Measurements from ENCODE around the gene HSD17B7. TPM values are rescaled to one million over a fixed set of nuclear protein-coding genes. Genes with fewer than 3 reads are reported as not detected.

The HSD17B7 gene
- total RNA-seq, 1 experiment from 2014 or later: 34.1 TPM

GRCh38 chr1:162846256-162847212, 56.0 kb downstream of the HSD17B7 start:
- DNase-seq (ENCODE audit: low read depth, low spot score): peak; percentile 21
- in situ Hi-C loops (cut with HindIII; ENCODE audit: low pct_unique_long_range_greater_than_20kb, low sequenced_read_pairs): no loop called here

GRCh38 chr1:162847839-162848453, 57.4 kb downstream of the HSD17B7 start:
- in situ Hi-C loops (cut with HindIII; ENCODE audit: low pct_unique_long_range_greater_than_20kb, low sequenced_read_pairs): no loop called here
- DNase-seq (ENCODE audit: low read depth, low spot score): peak; percentile 73

- no peak for DNase-seq (ENCODE audit: low read depth, low spot score)
- in situ Hi-C loops (cut with HindIII; ENCODE audit: low pct_unique_long_range_greater_than_20kb, low sequenced_read_pairs): no loop called here
Observed at GRCh38 chr1:162849711-162850110, 59.2 kb downstream of the HSD17B7 start.

GRCh38 chr1:162851341-162851740, 60.8 kb downstream of the HSD17B7 start:
- in situ Hi-C loops (cut with HindIII; ENCODE audit: low pct_unique_long_range_greater_than_20kb, low sequenced_read_pairs): no loop called here
- DNase-seq (ENCODE audit: low read depth, low spot score): no peak

- DNase-seq (ENCODE audit: low read depth, low spot score): peak; percentile 82
- in situ Hi-C loops (cut with HindIII; ENCODE audit: low pct_unique_long_range_greater_than_20kb, low sequenced_read_pairs): no loop called here
Observed at GRCh38 chr1:162854245-162854882, 63.9 kb downstream of the HSD17B7 start.

- in situ Hi-C loops (cut with HindIII; ENCODE audit: low pct_unique_long_range_greater_than_20kb, low sequenced_read_pairs): no loop called here
- no peak for DNase-seq (ENCODE audit: low read depth, low spot score)
Observed at GRCh38 chr1:162855461-162856150, 65.1 kb downstream of the HSD17B7 start.

GRCh38 chr1:162856260-162856659, 65.8 kb downstream of the HSD17B7 start:
- in situ Hi-C loops (cut with HindIII; ENCODE audit: low pct_unique_long_range_greater_than_20kb, low sequenced_read_pairs): no loop called here
- DNase-seq (ENCODE audit: low read depth, low spot score): no peak

GRCh38 chr1:162857850-162858249, 67.3 kb downstream of the HSD17B7 start:
- in situ Hi-C loops (cut with HindIII; ENCODE audit: low pct_unique_long_range_greater_than_20kb, low sequenced_read_pairs): no loop called here
- no peak for DNase-seq (ENCODE audit: low read depth, low spot score)

- no peak for DNase-seq (ENCODE audit: low read depth, low spot score)
- in situ Hi-C loops (cut with HindIII; ENCODE audit: low pct_unique_long_range_greater_than_20kb, low sequenced_read_pairs): no loop called here
Observed at GRCh38 chr1:162859191-162859590, 68.7 kb downstream of the HSD17B7 start.

GRCh38 chr1:162861101-162861500, 70.6 kb downstream of the HSD17B7 start, which contains the start of gene CCDC190:
Gene CCDC190, minus strand, starts transcription at chr1:162861175. Its CDS starts 1,529 bp downstream, at chr1:162859646.
- in situ Hi-C loops (cut with HindIII; ENCODE audit: low pct_unique_long_range_greater_than_20kb, low sequenced_read_pairs): no loop called here
- no peak for DNase-seq (ENCODE audit: low read depth, low spot score)

- DNase-seq (ENCODE audit: low read depth, low spot score): no peak
- in situ Hi-C loops (cut with HindIII; ENCODE audit: low pct_unique_long_range_greater_than_20kb, low sequenced_read_pairs): no loop called here
Observed at GRCh38 chr1:162861625-162862024, 71.1 kb downstream of the HSD17B7 start.

Small RNA genes within 50 kb of the gene (small RNA-seq; reads per million reads assigned to genes)
- gene RN7SL861P: 0 reads per million in 2 experiments

Other genes with a start within 250 kb of the HSD17B7 start
- gene UAP1, start 229.0 kb upstream of the HSD17B7 start, total RNA-seq (2014; rRNA removed; shearing (Covaris generic)): 33.9 and 38.3 TPM in 2 replicates
- gene DDR2, start 158.2 kb upstream of the HSD17B7 start, total RNA-seq (2014; rRNA removed; shearing (Covaris generic)): 31.2 and 32.8 TPM in 2 replicates
- gene CCDC190, start 70.5 kb downstream of the HSD17B7 start, total RNA-seq (2014; rRNA removed; shearing (Covaris generic)): not detected in 2 replicates